HG03139 (cell line): ENCODE measurements around the gene CEP20.

Experiments
- ATAC-seq: cut with Tn5 transposase; IDR thresholded peaks from one replicate; pipeline ENCODE4 v1.9.1; 2021; ENCODE audit not compliant: unreplicated experiment

CEP20 gene

GRCh38 chr16:15834502-15834901 lies 53.9 kb downstream of the CEP20 start:
- ATAC-seq = no peak

- no peak for ATAC-seq
Observed at GRCh38 chr16:15833541-15833940, 54.9 kb downstream of the CEP20 start.

DNA sequence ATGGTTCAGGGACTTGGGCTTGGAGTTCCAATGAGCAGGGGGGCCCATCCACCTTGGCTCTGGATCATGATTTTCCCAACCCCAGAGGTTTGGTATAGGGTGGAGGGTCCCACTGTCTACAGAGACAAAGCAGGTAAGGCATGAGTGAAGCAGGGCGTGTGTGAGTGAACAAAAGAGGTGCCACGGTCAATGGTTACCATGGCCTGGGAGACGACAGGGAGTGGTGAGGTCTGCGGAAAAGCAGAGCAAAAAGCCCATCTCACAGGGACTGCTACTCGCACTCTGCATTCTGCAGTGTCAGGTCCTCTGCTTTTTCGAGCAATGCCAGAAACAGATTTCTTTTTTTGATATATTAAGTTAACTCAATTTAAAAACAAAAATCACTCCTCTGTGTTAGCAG lies 56.2 kb downstream of the CEP20 start:
- ATAC-seq = no peak

- ATAC-seq = no peak
Observed at GRCh38 chr16:15830832-15831451, 57.5 kb downstream of the CEP20 start.

DNA sequence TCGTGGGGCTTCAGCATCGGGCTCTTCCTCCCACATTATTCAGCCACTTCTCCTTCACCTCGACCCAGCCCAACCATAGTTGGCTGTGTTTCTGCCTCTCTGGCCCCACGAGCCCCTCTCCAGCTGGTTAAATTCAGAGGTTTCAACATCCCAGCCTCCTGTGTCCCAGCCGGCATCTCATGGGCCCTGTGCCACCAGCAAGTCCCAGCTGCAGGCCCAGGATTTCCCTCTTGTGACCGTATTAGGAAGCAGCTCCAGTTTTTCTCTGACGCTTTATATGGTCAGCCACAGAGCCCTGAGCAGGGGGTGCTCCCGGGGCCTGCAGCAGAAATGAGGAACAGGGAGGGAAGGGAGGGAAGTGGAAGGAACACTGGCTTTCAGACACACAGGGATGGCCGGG lies 58.9 kb downstream of the CEP20 start:
- no peak for ATAC-seq

- ATAC-seq = no peak
Observed at GRCh38 chr16:15827709-15828343, 60.6 kb downstream of the CEP20 start.

GRCh38 chr16:15827299-15827698 lies 61.1 kb downstream of the CEP20 start:
- ATAC-seq = no peak

- ATAC-seq = no peak
Observed at GRCh38 chr16:15825750-15826305, 62.6 kb downstream of the CEP20 start.

DNA sequence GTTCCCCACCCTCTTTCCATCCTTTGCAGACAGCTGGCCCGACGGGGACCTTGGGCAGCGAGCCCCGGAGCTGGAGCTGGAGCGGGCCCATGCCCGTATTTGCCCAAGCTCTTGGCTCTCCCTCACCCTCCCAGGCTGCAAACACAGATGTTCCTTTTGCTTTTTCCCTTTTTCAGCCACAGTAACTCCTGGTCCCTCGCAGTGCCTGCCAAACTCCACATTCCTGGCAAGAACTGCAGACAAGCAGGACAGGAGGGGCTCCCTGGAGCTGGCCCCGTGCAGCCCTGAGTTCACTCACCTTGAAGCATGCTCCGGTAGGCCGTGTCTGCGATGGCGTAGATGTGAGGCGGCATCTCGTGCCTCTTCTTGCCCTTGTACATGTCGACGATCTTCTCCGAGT lies 65.4 kb downstream of the CEP20 start:
- ATAC-seq = no peak

DNA sequence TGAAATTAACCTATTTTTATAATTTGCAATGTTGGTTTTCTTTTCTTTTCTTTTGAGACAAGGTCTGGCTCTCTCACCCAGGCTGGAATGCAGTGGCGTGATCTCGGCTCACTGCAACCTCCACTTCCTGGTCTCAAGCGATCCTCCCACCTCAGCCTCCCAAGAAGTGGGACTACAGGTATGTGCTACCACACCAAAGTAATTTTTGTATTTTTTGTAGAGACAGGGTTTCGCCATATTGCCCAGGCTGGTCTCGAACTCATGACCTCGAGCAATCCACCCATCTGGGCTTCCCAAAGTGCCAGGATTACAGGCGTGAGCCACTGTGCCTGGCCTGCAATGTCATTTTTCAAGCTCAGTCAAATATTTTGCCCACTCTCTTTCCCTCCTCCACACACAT lies 67.6 kb downstream of the CEP20 start:
- no peak for ATAC-seq

- no peak for ATAC-seq
Observed at GRCh38 chr16:15819046-15819445, 69.4 kb downstream of the CEP20 start.

DNA sequence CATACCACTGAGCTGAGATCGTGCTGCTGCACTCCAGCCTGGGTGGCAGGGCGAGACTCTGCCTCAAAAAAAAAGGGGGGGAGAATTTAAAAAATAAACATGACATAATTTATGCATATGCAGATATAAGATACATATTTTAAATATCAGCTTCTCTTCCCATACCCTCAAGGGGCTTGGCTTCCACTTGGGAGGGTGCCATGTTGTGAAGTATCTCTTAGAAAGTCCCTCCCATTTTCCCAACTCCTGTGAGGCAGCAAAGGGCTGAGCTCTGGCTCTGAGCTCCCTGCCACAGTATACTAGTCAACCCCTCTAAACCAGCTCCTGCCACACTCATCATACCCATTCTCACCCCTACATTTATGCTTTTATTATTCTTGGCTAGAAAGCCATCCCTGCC lies 71.0 kb downstream of the CEP20 start:
- no peak for ATAC-seq

DNA sequence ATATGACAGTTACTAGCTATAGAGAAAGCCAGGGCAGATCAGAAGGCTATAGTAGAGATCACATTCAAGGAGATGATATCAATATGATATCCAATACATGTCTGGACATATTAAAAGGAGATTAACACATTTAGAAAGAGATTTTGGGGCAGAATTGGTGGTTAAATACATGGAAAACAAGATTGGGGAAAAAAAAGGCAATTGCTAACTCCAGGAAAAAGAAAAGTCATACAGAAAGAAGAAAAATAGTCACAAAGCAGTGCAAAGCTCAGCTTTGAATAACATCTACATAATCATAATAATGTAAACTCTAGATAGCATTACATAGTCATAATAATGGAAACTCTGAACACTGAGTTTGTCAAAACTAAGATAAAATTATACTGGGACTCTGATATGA lies 72.2 kb downstream of the CEP20 start:
- ATAC-seq = no peak
